RPMI7951 (cell line): Measurements from ENCODE around the gene SMARCB1. TPM values are rescaled to one million over a fixed set of nuclear protein-coding genes. Genes with fewer than 3 reads are reported as not detected.

Experiments used
- DNase-seq: peaks from one replicate; pipeline ENCODE4 v3.0.0-alpha.2; 2012; ENCODE audit warnings: low read depth
- total RNA-seq: library from RNA; depleted of rRNA; stranded (reverse); fragments of >200 nt; shearing (Covaris generic); gene quantifications from 2 replicates; pipeline ENCODE4 v1.2.3, GENCODE V29; 2014

SMARCB1 gene
- total RNA-seq, 1 experiment from 2014 or later: 72.3 TPM

DNA sequence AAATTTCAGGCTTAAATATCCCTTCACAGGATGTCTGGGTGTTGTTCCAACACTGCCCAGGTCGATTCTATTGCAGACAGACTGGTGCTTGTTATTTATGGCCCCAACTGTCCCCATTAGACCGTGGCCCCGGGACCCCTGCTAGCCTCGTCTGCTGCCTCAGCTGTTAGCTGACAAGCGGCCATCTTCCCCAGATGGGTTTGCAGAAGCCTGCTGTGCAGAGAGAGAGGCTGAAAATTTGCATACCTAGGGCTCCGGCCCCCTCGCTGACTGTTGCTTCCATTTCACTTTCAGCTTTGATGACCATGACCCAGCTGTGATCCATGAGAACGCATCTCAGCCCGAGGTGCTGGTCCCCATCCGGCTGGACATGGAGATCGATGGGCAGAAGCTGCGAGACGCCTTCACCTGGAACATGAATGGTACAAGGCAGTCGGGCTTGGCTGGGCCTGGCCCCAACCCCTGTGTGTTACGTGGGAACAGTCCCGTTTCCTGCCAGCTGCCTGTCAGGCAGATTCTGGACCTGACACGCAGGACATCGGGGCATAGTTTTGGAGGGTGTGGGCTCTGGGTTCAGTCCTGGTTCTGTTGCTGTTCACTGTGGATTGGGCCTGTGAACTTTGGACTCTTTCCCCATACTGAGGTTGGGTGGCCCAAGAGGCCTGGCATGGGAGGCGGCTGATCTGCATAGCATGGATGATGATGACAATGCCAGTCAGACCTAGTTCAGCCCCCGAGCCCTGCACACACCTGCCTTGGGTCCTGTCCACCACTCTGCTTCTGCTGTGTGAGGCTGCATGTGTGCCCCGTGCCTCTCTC lies 16.4 kb downstream of the SMARCB1 start:
- DNase-seq: no peak

DNA sequence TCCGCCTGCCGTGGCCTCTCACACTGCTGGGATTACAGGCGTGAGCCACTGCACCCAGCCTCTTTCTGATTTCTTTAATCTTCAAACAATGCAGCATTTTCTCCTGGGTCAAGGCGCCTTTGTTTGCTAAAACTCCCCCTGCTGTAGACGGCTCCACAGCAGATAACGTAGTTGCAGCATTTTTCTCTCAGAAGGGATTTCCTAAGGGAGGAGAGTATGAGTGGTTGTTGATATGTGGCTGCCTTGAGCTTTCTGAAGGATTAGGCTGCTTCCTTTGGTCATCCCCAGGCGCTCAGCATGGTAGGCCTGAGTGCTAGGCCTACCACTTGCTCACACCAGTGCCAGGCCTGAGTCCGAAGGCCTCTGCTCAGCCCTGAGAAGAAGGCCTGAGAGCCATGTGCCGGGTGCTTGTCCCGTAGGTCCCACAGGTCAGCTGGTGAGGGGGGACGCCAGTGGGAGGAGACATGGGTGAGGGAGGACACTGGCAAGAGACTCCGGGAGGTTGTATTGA lies 18.1 kb downstream of the SMARCB1 start:
- no peak for DNase-seq

DNA sequence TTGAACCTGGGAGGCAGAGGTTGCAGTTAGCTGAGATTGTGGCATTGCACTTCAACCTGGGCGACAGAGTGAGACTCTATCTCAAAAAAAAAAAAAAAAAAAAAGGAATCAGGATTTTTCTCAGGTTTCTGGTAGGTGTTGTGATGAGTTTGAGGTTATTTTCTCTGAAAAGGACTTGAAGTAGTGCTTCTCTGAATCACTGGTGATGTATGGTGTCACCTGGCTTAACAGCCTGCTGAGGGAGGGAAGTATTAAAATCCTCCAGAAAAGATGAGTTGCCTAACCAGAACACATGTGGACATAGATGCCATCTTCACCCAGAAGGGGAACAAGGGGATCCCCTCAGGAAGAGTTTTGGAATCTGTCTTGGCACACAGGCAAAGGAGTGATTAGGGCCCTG lies 20.1 kb downstream of the SMARCB1 start:
- DNase-seq: no peak

- no peak for DNase-seq
Measured at GRCh38 chr22:23812378-23812777, 25.6 kb downstream of the SMARCB1 start.

GRCh38 chr22:23815541-23816155 lies 28.9 kb downstream of the SMARCB1 start:
- no peak for DNase-seq

GRCh38 chr22:23816156-23816976 lies 29.6 kb downstream of the SMARCB1 start:
- DNase-seq: no peak

DNA sequence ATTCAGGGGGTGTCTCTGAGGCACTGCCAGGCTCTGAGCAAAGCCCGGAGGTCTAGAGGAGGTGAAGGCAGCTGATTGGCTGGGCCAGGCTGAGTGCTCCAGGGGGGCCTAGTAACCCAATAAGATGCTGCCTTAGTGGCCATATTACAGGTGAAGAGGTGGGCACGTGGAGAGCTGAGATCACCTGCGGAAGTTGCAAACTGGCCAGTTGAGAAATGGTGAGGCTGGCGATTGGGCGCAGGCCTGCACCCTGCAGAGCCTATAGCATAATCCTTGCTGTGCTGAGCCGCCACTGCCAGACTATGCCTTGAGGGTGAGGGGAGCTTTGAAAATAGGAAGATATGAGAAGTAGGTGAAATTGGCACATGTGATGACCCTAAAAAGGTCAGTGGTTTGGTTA lies 30.4 kb downstream of the SMARCB1 start:
- no peak for DNase-seq

DNA sequence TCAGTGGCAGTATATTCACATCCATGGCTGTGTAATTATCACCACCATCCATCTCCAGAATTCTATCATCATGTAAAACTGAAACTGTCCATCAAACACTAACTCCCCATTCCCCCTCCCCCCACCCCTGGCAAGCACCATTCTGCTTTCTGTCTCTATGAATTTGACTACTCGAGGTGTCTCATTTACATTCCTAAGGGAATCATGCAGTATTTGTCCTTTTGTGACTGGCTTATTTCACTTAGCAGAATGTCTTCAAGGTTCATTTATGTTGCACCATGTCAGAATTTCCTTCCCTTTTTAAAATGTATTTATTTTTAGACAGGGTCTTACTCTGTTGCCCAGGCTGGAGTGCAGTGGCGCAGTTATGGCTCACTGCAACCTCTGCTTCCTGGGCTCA lies 31.8 kb downstream of the SMARCB1 start:
- DNase-seq: no peak

GRCh38 chr22:23820748-23821211 lies 34.0 kb downstream of the SMARCB1 start:
- DNase-seq: no peak

- DNase-seq: peak; percentile 82
Measured at GRCh38 chr22:23822101-23822671, 35.4 kb downstream of the SMARCB1 start.

- DNase-seq: peak; percentile 88
Measured at GRCh38 chr22:23823331-23823791, 36.6 kb downstream of the SMARCB1 start.

GRCh38 chr22:23824476-23825245 lies 37.9 kb downstream of the SMARCB1 start:
- DNase-seq: no peak

DNA sequence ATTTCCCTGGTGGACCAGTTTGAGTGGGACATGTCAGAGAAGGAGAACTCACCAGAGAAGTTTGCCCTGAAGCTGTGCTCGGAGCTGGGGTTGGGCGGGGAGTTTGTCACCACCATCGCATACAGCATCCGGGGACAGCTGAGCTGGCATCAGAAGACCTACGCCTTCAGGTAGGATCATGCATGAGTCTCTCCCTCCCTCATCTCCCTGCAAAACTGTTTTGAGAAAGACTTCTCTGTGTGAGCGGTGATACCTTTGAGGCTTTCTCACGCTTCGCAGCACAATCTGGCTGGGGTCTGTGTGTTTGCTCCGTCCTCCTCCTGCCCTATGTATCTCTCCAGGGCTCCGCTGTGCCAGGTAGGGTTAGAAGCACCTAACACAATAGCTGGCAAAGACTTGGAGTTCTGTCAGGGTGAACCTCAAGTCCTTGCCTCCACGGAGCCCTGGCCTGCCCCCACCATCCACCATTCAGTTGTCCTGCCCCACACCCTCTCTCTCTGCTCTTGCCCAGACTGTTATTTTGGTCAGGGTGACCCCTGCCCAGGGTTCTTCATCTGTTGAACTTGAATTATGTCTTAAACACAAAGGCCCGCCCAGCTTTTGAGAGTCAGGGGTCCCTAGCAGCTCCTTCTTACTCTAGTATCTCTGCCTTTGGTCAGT lies 38.6 kb downstream of the SMARCB1 start:
- no peak for DNase-seq

DNA sequence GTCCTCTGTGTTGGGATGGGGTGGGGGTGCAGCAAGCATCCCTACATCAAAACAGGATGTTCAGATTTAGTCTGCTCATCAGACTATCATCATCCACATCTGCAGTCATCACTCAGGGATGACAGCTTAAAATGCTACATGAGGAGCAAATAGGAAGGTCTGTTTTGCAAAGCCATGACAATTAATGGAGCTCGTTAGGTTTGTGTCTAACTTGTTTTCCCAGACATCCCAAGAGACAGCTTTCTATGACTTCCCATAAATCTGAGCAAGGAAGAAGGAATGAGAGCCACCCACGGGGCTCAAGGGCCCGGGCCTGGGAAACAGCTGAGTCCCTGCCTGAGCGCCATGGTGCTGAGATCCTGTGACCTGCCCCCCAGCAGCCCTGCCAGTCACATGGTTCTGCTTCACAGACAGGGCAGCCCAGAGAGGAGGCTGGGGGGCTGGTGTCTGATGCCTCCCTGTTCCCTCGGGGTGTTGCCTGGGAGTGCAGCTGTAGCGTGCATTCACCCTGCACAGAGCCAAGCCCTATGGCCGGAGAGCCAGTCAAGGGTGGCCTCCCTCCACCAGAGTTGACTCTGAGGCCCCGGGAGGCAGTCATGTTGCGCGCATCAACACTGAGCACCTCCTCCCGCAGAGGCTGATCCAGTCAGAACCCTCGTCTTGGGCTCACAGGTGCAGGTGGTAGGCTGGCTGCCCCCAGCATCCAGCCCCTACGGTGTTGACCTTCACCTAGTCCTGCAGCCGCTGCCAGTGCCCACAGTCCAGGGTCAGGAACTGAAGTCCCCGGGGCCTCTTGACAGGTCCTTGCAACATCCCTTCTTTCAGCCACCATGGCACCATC lies 40.0 kb downstream of the SMARCB1 start:
- DNase-seq: no peak

GRCh38 chr22:23827351-23827995 lies 40.7 kb downstream of the SMARCB1 start:
- DNase-seq: no peak

GRCh38 chr22:23828800-23829680 lies 42.3 kb downstream of the SMARCB1 start:
- DNase-seq: no peak

DNA sequence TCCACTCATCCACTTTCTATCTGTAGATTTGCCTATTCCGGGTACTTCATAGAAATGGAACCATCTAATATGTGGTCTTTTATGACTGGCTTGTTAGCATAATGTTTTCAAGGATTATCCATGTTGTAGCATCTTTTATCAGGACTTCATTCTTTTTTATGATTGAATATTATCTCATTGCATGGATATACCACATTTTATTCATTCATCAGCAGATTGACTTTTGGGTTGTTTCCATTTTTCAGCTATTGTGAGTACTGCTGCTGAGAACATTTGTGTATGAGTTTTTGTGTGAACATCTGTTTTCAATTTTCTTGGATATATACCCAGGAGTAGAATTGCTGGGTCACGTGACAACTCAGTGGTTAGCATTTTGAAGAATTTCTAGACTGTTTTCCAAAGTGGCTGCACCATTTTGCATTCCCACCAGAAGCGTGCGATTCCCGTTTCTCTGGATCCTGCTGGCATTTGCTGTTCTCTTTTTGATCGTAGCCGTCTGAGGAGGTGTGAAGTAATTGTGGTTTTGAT lies 43.1 kb downstream of the SMARCB1 start:
- peak; percentile 92 for DNase-seq

DNA sequence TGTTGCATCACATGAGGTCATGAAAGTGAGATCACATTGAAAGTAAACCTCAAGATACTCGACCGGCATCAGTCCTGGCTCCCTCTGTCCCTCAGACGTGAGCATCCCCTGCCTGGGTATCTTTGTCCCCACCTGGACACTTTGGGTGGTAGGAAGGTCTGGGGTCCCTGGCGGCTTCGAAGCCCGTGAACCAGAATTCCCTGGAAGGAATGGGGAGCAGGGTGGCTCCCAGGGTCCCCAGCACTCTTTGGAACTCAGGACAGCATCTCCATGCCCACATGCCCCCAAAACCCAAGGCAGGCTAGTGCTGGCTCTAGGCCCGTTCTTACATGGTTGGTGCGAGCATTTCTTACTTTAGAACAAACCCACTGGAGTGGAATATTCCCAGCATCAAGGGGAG lies 44.5 kb downstream of the SMARCB1 start:
- DNase-seq: no peak
